CD14-positive monocyte (primary cell): ENCODE results near the gene KLF14. TPM values are rescaled to one million over a fixed set of nuclear protein-coding genes. Genes with fewer than 3 reads are reported as not detected.

Experiments
- DNase-seq, 3 donors: peaks; one replicate each; pipeline ENCODE4 v3.0.0-alpha.2; 2011 to 2022
- H2AFZ ChIP-seq: 2 replicates; pipeline ENCODE4 v1.6.0; 2012; ENCODE audit warnings: mild to moderate bottlenecking, low read depth, low read length, inconsistent platforms; ENCODE audit not compliant: insufficient read depth, poor library complexity, severe bottlenecking
- H3K27ac ChIP-seq, 2 donors: 1 replicate in 1 of 2; 2 replicates in 1 of 2; pipeline ENCODE4 v1.5.1; 2012 to 2013; ENCODE audit warnings: low read length in 2 of 2, control low read depth in 1 of 2, inconsistent platforms in 1 of 2, low read depth in 1 of 2, mild to moderate bottlenecking in 1 of 2
- H3K27me3 ChIP-seq, 2 donors: one replicate each; pipeline versions ENCODE4 v1.6.0 to v1.6.1; 2011 to 2013; ENCODE audit warnings: low read length in 2 of 2; ENCODE audit not compliant: control insufficient read depth in 2 of 2, insufficient read depth in 2 of 2
- H3K36me3 ChIP-seq, 2 donors: replicated peaks in 1 of 2; 1 replicate in 1 of 2; 2 replicates in 1 of 2; pipeline versions ENCODE4 v1.5.1 to v1.6.1; 2012 to 2013; ENCODE audit warnings: low read length in 2 of 2, control low read depth in 1 of 2, inconsistent platforms in 1 of 2, mild to moderate bottlenecking in 1 of 2; ENCODE audit not compliant: insufficient read depth in 2 of 2, control insufficient read depth in 1 of 2
- H3K4me1 ChIP-seq, 2 donors: 1 replicate in 1 of 2; 2 replicates in 1 of 2; pipeline versions ENCODE4 v1.5.1 to v1.6.1; 2012 to 2013; ENCODE audit warnings: low read length in 2 of 2, control low read depth in 1 of 2, inconsistent platforms in 1 of 2, mild to moderate bottlenecking in 1 of 2, moderate library complexity in 1 of 2; ENCODE audit not compliant: insufficient read depth in 2 of 2, control insufficient read depth in 1 of 2
- H3K4me2 ChIP-seq: replicated peaks from 2 replicates; pipeline ENCODE3; 2012; ENCODE audit warnings: low read length, moderate library complexity, mild to moderate bottlenecking; ENCODE audit not compliant: poor library complexity, severe bottlenecking; ENCODE audit errors: extremely low read depth
- H3K4me3 ChIP-seq, 3 experiments: fragments of 200-600 bp in 1 of 3; sonication (generic) in 1 of 3; replicated peaks in 1 of 3; 1 replicate in 2 of 3; 2 replicates in 1 of 3; pipeline ENCODE4 v1.5.1; 2011 to 2013; ENCODE audit warnings: low read length in 3 of 3, mild to moderate bottlenecking in 3 of 3, control low read depth in 2 of 3, low read depth in 2 of 3, inconsistent platforms in 1 of 3, moderate library complexity in 1 of 3
- H3K79me2 ChIP-seq: 2 replicates; pipeline ENCODE4 v1.6.0; 2012; ENCODE audit warnings: mild to moderate bottlenecking, control low read depth, inconsistent platforms, low read length, moderate library complexity; ENCODE audit not compliant: insufficient read depth
- H3K9ac ChIP-seq: 2 replicates; pipeline ENCODE4 v1.6.0; 2017; ENCODE audit warnings: low read length, mild to moderate bottlenecking; ENCODE audit not compliant: insufficient read depth, poor library complexity, severe bottlenecking
- H3K9me3 ChIP-seq, 2 donors: replicated peaks in 1 of 2; 1 replicate in 1 of 2; 2 replicates in 1 of 2; pipeline versions ENCODE4 v1.5.1 to v1.6.1; 2012 to 2013; ENCODE audit warnings: low read length in 2 of 2, control low read depth in 1 of 2; ENCODE audit not compliant: control insufficient read depth in 1 of 2, insufficient read depth in 1 of 2
- H4K20me1 ChIP-seq: 2 replicates; pipeline ENCODE4 v1.6.0; 2012; ENCODE audit warnings: mild to moderate bottlenecking, low read length, control low read depth, moderate library complexity; ENCODE audit not compliant: insufficient read depth
- H3K27ac Mint-ChIP-seq, 7 donors: one replicate each; pipeline ENCODE4 v1.8.0; 2020; ENCODE audit warnings: mild to moderate bottlenecking in 7 of 7, mixed read lengths in 7 of 7, moderate library complexity in 6 of 7, inconsistent platforms in 2 of 7
- H3K27me3 Mint-ChIP-seq, 3 donors: one replicate each; pipeline ENCODE4 v1.8.0; 2021 to 2022; ENCODE audit warnings: low read depth in 3 of 3, mild to moderate bottlenecking in 3 of 3, mixed read lengths in 3 of 3, moderate library complexity in 3 of 3, inconsistent platforms in 1 of 3
- H3K36me3 Mint-ChIP-seq, 2 donors: one replicate each; pipeline ENCODE4 v1.8.0; 2020; ENCODE audit warnings: mixed read lengths in 2 of 2, inconsistent platforms in 1 of 2, mild to moderate bottlenecking in 1 of 2
- H3K4me1 Mint-ChIP-seq: one replicate; pipeline ENCODE4 v1.8.0; 2020; ENCODE audit warnings: mild to moderate bottlenecking, mixed read lengths
- H3K4me3 Mint-ChIP-seq, 2 donors: one replicate each; pipeline ENCODE4 v1.8.0; 2020; ENCODE audit warnings: mild to moderate bottlenecking in 2 of 2, mixed read lengths in 2 of 2, moderate library complexity in 1 of 2
- H3K9me3 Mint-ChIP-seq, 7 donors: one replicate each; pipeline ENCODE4 v1.8.0; 2020 to 2022; ENCODE audit warnings: mixed read lengths in 7 of 7, mild to moderate bottlenecking in 6 of 7, moderate library complexity in 6 of 7, inconsistent platforms in 2 of 7
- CTCF ChIP-seq: fragments of 200-600 bp; IDR thresholded peaks from one replicate; pipeline ENCODE4 v1.8.0; 2022; ENCODE audit warnings: antibody characterized with exemption, mild to moderate bottlenecking
- WGBS: methylation state at CpG from one replicate; pipeline ENCODE4 v1.1.5; 2013; ENCODE audit warnings: missing lambda C conversion rate; ENCODE audit not compliant: insufficient coverage; 5-methylcytosine and 5-hydroxymethylcytosine counted together
- intact Hi-C, 2 donors: fragments of 100-400 bp; cut with micrococcal nuclease; formaldehyde crosslinking; loops; one replicate each; pipeline versions ENCODE4 v1.15.0 to v1.15.1; 2023
- polyA plus RNA-seq, 3 donors: library from polyadenylated mRNA; depleted of rRNA in 1 of 3; unstranded in 2 of 3; stranded (reverse) in 1 of 3; fragments of 300-500 nt in 2 of 3; fragments of >200 nt in 1 of 3; fragmentation: Illumina TruSeq in 2 of 3; gene quantifications; 1 replicate in 2 of 3; 2 replicates in 1 of 3; pipeline ENCODE4 v1.2.3, GENCODE V29; 2012 to 2021

Gene KLF14
- polyA plus RNA-seq, 3 donors: 0.09 TPM; not detected in 2

GRCh38 chr7:130708766-130709165 is 25.2 kb downstream of the KLF14 start:
- Histone ChIP-seq H3K4me3 (no peak overlapping the region), H3K27me3 (no peaks in the 10 kb centered on the region), H3K4me1 (peaks cover 0 to 4% of the 10 kb centered on the region in 2 donors), H3K36me3 (no peaks in the 10 kb centered on the region), H4K20me1 (no peaks in the 10 kb centered on the region), H3K27ac (no peak overlapping the region), H2AFZ (no peak overlapping the region), H3K9ac (no peak overlapping the region), H3K4me2 (no peak overlapping the region), H3K79me2 (no peaks in the 10 kb centered on the region), H3K9me3 (no peaks in the 10 kb centered on the region)
- Mint-ChIP-seq H3K27ac (no peak overlapping the region), H3K4me1 (peaks cover 3% of the 10 kb centered on the region), H3K4me3 (no peak overlapping the region), H3K36me3 (no peaks in the 10 kb centered on the region), H3K9me3 (peaks cover 1 to 11% (median 3%) of the 10 kb centered on the region in 7 donors), H3K27me3 (peaks cover 4 to 12% (median 9%) of the 10 kb centered on the region in 3 donors)
- TF ChIP-seq CTCF: no peak
- WGBS: no CpG with 5 or more reads among the region's 4 CpGs
- DNase-seq: no peak
- intact Hi-C loops: no loop called here

- Mint-ChIP-seq H3K4me1 (peaks cover 4% of the 10 kb centered on the region), H3K36me3 (no peaks in the 10 kb centered on the region), H3K27ac (no peak overlapping the region), H3K27me3 (peaks cover 4 to 12% (median 9%) of the 10 kb centered on the region in 3 donors), H3K9me3 (peaks cover 1 to 11% (median 3%) of the 10 kb centered on the region in 7 donors), H3K4me3 (no peak overlapping the region)
- Histone ChIP-seq H3K4me2 (no peak overlapping the region), H2AFZ (no peak overlapping the region), H3K9me3 (no peaks in the 10 kb centered on the region), H3K4me3 (no peak overlapping the region), H3K9ac (no peak overlapping the region), H4K20me1 (no peaks in the 10 kb centered on the region), H3K4me1 (peaks cover 0 to 6% of the 10 kb centered on the region in 2 donors), H3K36me3 (no peaks in the 10 kb centered on the region), H3K27ac (no peak overlapping the region), H3K27me3 (no peaks in the 10 kb centered on the region), H3K79me2 (no peaks in the 10 kb centered on the region)
- WGBS: no CpG with 5 or more reads among the region's 4 CpGs
- TF ChIP-seq CTCF: no peak
- intact Hi-C loops: no loop called here
- DNase-seq: no peak
These were observed 26.0 kb downstream of the KLF14 start for GRCh38 chr7:130708001-130708400.
